Measurements from ENCODE around the gene ZNF346.
A peak's percentile ranks its signal among the peaks of the same experiment; 100 is the strongest.

ZNF346 gene

GRCh38 chr5:177071666-177072385 lies 49.3 kb downstream of the ZNF346 start:
- DNase-seq, result peak; percentile 80

- no peak for DNase-seq
Observed at GRCh38 chr5:177077335-177077734, 54.8 kb downstream of the ZNF346 start.

GRCh38 chr5:177079606-177080005 lies 57.1 kb downstream of the ZNF346 start:
- DNase-seq, result no peak

- DNase-seq, result no peak
Observed at GRCh38 chr5:177080265-177080664, 57.8 kb downstream of the ZNF346 start.

GRCh38 chr5:177081859-177082258 lies 59.4 kb downstream of the ZNF346 start:
- no peak for DNase-seq

- DNase-seq, result no peak
Observed at GRCh38 chr5:177083357-177083756, 60.9 kb downstream of the ZNF346 start.

- DNase-seq, result no peak
Observed at GRCh38 chr5:177084175-177084574, 61.7 kb downstream of the ZNF346 start.

- no peak for DNase-seq
Observed at GRCh38 chr5:177085985-177086653, 63.6 kb downstream of the ZNF346 start.

- DNase-seq, result peak; percentile 53
Observed at GRCh38 chr5:177086654-177087397, 64.3 kb downstream of the ZNF346 start, which contains the start of gene FGFR4. Gene FGFR4, plus strand, starts transcription at chr5:177086915. Its CDS starts 2,688 bp downstream, at chr5:177089603.

- no peak for DNase-seq
Observed at GRCh38 chr5:177087398-177088005, 65.0 kb downstream of the ZNF346 start.

- DNase-seq, result no peak
Observed at GRCh38 chr5:177089127-177089526, 66.6 kb downstream of the ZNF346 start.

GRCh38 chr5:177089825-177090641 lies 67.5 kb downstream of the ZNF346 start:
- no peak for DNase-seq

GRCh38 chr5:177090813-177091212 lies 68.3 kb downstream of the ZNF346 start:
- DNase-seq, result no peak

GRCh38 chr5:177091232-177091631 lies 68.7 kb downstream of the ZNF346 start:
- DNase-seq, result no peak

GRCh38 chr5:177092178-177093081 lies 69.9 kb downstream of the ZNF346 start:
- DNase-seq, result no peak

GRCh38 chr5:177093082-177093712 lies 70.7 kb downstream of the ZNF346 start:
- DNase-seq, result no peak

- no peak for DNase-seq
Observed at GRCh38 chr5:177093803-177094202, 71.3 kb downstream of the ZNF346 start.

- DNase-seq, result no peak
Observed at GRCh38 chr5:177094224-177095087, 72.0 kb downstream of the ZNF346 start.

- no peak for DNase-seq
Observed at GRCh38 chr5:177095088-177095669, 72.7 kb downstream of the ZNF346 start.

Measured in stimulated activated CD4-positive, alpha-beta T cell treated with anti-CD3 and anti-CD28 coated beads, Interleukin-4, amount 100 ng/mL, for 24 hours (primary cell).